HG02973 (cell line): Measurements from ENCODE around the gene MSRB1.
"Not testable (repeated sequence)": the region's sequence is repeated elsewhere in the genome, so short reads cannot be mapped to it uniquely, and the experiment has no call there.

ENCODE experiments used
- ATAC-seq: cut with Tn5 transposase; IDR thresholded peaks from one replicate; pipeline ENCODE4 v1.9.1; 2021; ENCODE audit warnings: moderate library complexity; ENCODE audit not compliant: unreplicated experiment

The MSRB1 gene

DNA sequence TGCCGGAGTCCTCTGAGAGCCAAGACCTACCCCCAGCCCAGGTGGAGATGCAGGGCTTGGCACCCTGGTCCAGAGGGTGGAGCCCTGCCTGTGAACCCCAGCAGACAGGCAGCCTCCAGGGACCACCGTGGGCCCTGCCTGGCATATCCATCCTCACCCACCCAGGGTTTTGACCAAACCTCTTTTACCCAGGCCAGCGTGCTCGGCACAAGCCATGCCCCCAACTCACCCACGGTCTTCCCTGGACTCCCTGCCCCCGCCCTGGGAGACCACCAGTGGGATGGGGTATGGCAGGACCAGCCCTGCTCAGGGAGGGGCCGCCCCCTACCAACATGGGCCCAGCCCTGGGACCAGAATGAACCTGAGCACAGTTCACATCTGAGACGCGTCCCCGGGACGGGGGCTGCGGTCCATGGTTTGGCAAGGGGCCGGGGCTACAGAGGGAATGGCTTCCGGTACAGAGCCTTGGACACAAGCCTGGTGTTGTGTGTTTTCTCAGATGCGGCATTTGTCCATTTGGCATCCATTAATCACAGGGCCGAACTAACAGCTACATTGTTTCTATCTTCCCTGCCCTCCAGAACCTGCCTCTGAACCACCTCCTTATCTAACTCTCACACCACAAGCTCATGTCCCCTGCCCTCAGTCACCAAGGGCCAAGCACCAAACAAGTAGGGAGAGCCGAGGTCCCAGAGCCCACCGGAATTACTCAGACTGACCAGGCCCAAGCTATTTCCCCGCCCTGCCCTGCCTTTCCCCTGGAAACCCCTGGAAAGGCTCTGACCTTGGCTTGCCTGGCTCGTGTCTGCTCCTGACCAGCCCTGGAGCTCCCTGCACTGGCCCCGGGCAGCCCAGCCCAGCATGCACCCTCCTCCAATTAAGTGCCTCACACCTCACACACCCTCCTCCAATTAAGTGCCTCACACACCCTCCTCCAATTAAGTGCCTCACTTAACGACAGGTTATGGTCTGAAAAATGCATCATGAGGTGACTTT lies 38.9 kb downstream of the MSRB1 start:
- no peak for ATAC-seq

DNA sequence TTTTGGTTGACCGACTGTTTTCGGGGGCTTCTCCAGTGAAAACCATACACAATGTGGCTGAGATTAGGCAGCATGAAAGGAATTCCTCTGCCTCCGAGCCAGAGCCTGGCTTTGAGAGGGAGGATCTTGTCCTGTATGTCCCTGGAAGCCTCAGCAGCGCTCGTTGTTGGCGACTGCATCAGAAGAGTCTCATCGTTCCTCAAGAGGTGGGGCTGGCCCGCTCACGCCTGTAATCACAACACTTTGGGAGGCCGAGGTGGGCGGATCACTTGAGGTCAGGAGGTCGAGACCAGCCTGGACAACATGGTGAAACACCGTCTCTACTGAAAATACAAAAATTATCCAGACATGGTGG lies 39.8 kb downstream of the MSRB1 start:
- no peak for ATAC-seq

- ATAC-seq, result no peak
Measured at GRCh38 chr16:1902547-1903219, 40.3 kb downstream of the MSRB1 start.

DNA sequence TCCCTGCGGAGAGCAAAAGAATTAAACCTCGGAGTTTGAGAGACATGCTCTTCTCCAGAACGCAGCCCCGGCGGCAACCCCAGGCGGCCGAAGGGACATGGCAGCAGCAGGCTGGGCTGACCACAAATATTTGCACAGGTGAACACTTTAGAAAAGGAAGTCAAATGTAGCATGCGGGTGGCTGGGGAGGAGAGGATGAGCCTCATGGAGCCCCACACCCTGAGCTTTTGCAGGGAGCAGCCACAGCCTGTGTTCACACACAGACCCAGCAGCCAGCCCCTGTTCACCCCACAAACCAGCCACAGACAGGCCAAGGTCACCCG lies 42.6 kb downstream of the MSRB1 start:
- ATAC-seq, result no peak

DNA sequence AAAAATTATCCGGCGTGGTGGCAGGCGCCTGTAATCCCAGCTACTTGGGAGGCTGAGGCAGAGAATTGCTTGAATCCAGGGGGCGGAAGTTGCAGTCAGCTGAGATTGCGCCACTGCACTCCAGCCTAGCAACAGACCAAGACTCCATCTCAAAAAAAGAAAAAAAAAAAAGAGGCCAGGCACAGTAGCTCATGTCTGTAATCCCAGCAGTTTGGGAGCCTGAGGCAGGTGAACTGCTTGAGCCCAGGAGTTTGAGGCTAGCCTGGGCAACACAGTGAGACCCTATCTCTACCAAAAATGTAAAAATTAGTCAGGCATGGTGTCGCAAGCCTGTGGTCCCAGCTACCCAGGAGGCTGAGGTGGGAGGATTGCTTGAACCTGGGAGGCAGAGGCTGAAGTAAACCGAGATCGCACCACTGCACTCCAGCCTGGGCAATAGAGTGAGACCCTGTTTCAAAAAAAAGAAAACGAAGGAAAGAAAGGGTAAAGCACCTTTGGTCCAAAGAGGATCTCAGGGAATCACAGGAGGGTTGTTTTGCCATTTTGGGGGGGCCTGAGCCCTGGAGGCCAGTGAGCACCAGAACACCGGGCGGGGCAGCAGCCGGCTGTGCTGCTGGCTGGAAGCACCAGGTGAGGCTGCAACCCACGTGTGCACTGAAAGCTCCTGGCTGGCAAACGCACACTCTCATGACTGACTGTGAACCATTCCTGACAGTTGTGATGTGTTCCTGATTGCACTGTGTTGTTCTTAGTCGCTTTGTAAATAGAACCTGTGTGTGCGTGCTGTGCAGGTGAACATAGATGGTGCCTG lies 43.2 kb downstream of the MSRB1 start:
- ATAC-seq, result no peak

- ATAC-seq, result not testable (repeated sequence)
Measured at GRCh38 chr16:1897692-1898091, 45.3 kb downstream of the MSRB1 start.

GRCh38 chr16:1895949-1896675 lies 46.9 kb downstream of the MSRB1 start:
- ATAC-seq, result no peak

DNA sequence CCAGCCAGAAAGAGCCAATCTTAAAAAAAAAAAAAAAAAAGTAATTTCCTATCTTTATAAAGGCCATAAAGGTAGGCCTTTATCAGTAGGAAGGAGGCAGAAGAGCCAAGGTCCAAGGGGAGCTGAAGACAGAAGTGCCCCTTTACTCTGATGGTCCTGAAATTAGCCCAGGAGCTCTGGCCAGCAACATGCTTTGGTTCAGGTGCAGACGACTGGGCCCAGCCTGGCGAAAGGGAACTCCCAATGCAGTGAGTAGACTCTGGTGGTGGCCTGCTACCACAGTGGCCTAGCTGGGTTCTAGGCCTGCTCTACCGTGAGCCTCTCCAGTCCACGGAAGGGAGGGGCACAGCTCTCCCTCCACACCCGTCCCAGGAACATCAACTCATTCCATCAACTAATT lies 47.9 kb downstream of the MSRB1 start:
- ATAC-seq, result no peak

GRCh38 chr16:1890708-1891050 lies 52.3 kb downstream of the MSRB1 start:
- ATAC-seq, result no peak

DNA sequence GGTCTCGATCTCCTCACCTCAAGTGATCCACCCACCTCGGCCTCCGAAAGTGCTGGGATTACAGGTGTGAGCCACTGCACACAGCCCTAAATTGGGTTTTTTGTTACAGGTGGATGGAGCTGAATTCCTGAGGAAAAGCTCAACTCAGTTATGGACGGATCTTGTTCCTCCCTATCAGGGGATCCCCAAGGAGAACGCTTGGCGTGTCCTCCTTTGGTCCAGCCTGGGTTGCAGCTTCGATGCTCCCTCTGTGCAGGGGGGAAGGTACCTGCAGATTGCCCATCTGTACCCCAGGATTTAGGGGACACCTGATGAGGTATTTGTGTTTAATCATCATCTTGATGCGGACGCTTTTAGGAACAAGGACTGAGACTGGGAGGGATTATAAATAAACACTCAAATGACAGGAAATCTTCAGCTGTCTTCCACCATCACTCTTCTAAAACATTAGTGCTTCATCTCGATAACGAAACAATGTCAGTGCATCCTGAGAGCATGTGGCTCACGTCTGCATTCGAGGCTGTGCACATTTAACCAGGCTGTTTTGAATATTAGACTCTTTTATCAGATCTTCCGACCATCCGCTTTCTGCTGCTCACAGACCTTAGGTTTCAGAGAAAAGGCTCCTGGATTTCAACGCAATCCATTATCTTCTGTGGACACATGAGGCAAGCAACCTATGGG lies 52.8 kb downstream of the MSRB1 start:
- ATAC-seq, result no peak
